BLaER1 treated with 17β-estradiol and CSF1 and Interleukin-3, amounts not matched to agents 10 nM and 100 nM (cell line): ENCODE data around the gene CENPVL1.

Source experiments
- H3K27ac ChIP-seq, 11 experiments: shearing (Covaris generic); formaldehyde crosslinking; 2 replicates each; pipeline ENCODE4 v1.8.1; 2022
- H3K27me3 ChIP-seq, 11 experiments: shearing (Covaris generic); formaldehyde crosslinking; 2 replicates each; pipeline ENCODE4 v1.8.1; 2022
- H3K36me3 ChIP-seq, 11 experiments: shearing (Covaris generic); formaldehyde crosslinking; 2 replicates each; pipeline ENCODE4 v1.8.1; 2022
- H3K4me1 ChIP-seq, 10 experiments: shearing (Covaris generic); formaldehyde crosslinking; 2 replicates each; pipeline ENCODE4 v1.8.1; 2022
- H3K4me2 ChIP-seq, 11 experiments: shearing (Covaris generic); formaldehyde crosslinking; 2 replicates each; pipeline ENCODE4 v1.8.1; 2022
- H3K4me3 ChIP-seq, 10 experiments: shearing (Covaris generic); formaldehyde crosslinking; 2 replicates each; pipeline ENCODE4 v1.8.1; 2022
- H3K9ac ChIP-seq, 11 experiments: shearing (Covaris generic); formaldehyde crosslinking; 2 replicates each; pipeline ENCODE4 v1.8.1; 2022
- H3K9me3 ChIP-seq, 11 experiments: shearing (Covaris generic); formaldehyde crosslinking; replicated peaks in 1 of 11; 2 replicates each; pipeline ENCODE4 v1.8.1; 2022
- H4K20me1 ChIP-seq, 11 experiments: shearing (Covaris generic); formaldehyde crosslinking; 2 replicates each; pipeline ENCODE4 v1.8.1; 2022
- Cebpa-rat ChIP-seq, 11 experiments: shearing (Covaris generic); IDR thresholded peaks; 2 replicates each; pipeline ENCODE4 v1.8.1; 2022

CENPVL1 gene

GRCh38 chrX:51737091-51737490 is 26.8 kb downstream of the CENPVL1 start:
- H3K27ac ChIP-seq: no peak overlapping the region
- no peak overlapping the region for H3K4me3 ChIP-seq
- peaks cover 0 to 5% (median 0%) of the 10 kb centered on the region in 11 experiments; a peak in 1 of 22 replicates for H4K20me1 ChIP-seq
- H3K9me3 ChIP-seq: peaks cover 0 to 17% (median 12%) of the 10 kb centered on the region in 11 experiments; a peak in 16 of 22 replicates
- H3K4me2 ChIP-seq: peak overlapping the region in 1 of 11 experiments; percentile 34; a peak in 1 of 22 replicates
- H3K27me3 ChIP-seq: peaks cover 76 to 100% (median 98%) of the 10 kb centered on the region in 11 experiments
- no peak overlapping the region for H3K9ac ChIP-seq
- peaks cover 0 to 7% (median 0%) of the 10 kb centered on the region in 10 experiments; a peak in 3 of 20 replicates for H3K4me1 ChIP-seq
- TF ChIP-seq Cebpa-rat (IDR thresholded peaks at IDR 0.05): no peak
- H3K36me3 ChIP-seq: no peaks in the 10 kb centered on the region

- Histone ChIP-seq H3K27ac (peak overlapping the region in 9 of 11 experiments; percentile 81 to 89 (median 85); a peak in 15 of 22 replicates), H4K20me1 (peaks cover 0 to 13% (median 0%) of the 10 kb centered on the region in 11 experiments; a peak in 3 of 22 replicates), H3K4me3 (peak overlapping the region in 9 of 10 experiments; percentile 59 to 81 (median 76); a peak in 14 of 20 replicates), H3K9me3 (peaks cover 10 to 50% (median 38%) of the 10 kb centered on the region in 11 experiments), H3K9ac (peak overlapping the region in 4 of 11 experiments; percentile 82 to 86 (median 84); a peak in 5 of 22 replicates), H3K27me3 (peaks cover 85 to 100% (median 99%) of the 10 kb centered on the region in 11 experiments), H3K4me1 (peaks cover 0 to 11% (median 2%) of the 10 kb centered on the region in 10 experiments; a peak in 4 of 20 replicates), H3K4me2 (peak overlapping the region; percentile 20 to 80 (median 66); a peak in 19 of 22 replicates), H3K36me3 (peaks cover 0 to 25% (median 10%) of the 10 kb centered on the region in 11 experiments; a peak in 12 of 22 replicates)
- no peak for TF ChIP-seq Cebpa-rat (IDR thresholded peaks at IDR 0.05)
Observed at GRCh38 chrX:51742586-51742985, 32.3 kb downstream of the CENPVL1 start.

GRCh38 chrX:51743179-51743957 is 33.1 kb downstream of the CENPVL1 start, which contains the start of gene GSPT2:
GSPT2 (plus strand) TSS chrX:51743442; CDS start chrX:51743627, 185 bp downstream.
- H3K4me3 ChIP-seq: peak within 1 kb of the TSS; percentile 59 to 81 (median 75)
- peaks cover 0 to 11% (median 2%) of the 10 kb centered on the region in 10 experiments; a peak in 3 of 20 replicates for H3K4me1 ChIP-seq
- peak within 1 kb of the TSS; percentile 72 to 89 (median 84) for H3K27ac ChIP-seq
- H3K9me3 ChIP-seq: peaks cover 2 to 44% (median 32%) of the 10 kb centered on the region in 11 experiments; a peak in 20 of 22 replicates
- H3K27me3 ChIP-seq: peaks cover 86 to 100% (median 99%) of the 10 kb centered on the region in 11 experiments
- no peak for TF ChIP-seq Cebpa-rat (IDR thresholded peaks at IDR 0.05)
- peaks cover 0 to 25% (median 10%) of the 10 kb centered on the region in 11 experiments; a peak in 12 of 22 replicates for H3K36me3 ChIP-seq
- H3K9ac ChIP-seq: peak within 1 kb of the TSS; percentile 82 to 87 (median 86)
- H4K20me1 ChIP-seq: peaks cover 0 to 13% (median 0%) of the 10 kb centered on the region in 11 experiments; a peak in 3 of 22 replicates
- H3K4me2 ChIP-seq: peak within 1 kb of the TSS; percentile 24 to 80 (median 67)

GRCh38 chrX:51747671-51748070 is 37.4 kb downstream of the CENPVL1 start:
- peaks cover 0 to 9% (median 1%) of the 10 kb centered on the region in 10 experiments; a peak in 3 of 20 replicates for H3K4me1 ChIP-seq
- H3K36me3 ChIP-seq: peaks cover 0 to 25% (median 10%) of the 10 kb centered on the region in 11 experiments; a peak in 12 of 22 replicates
- no peak for TF ChIP-seq Cebpa-rat (IDR thresholded peaks at IDR 0.05)
- H3K9me3 ChIP-seq: peaks cover 0 to 44% (median 30%) of the 10 kb centered on the region in 11 experiments; a peak in 21 of 22 replicates
- peaks cover 91 to 100% (median 99%) of the 10 kb centered on the region in 11 experiments for H3K27me3 ChIP-seq
- no peak overlapping the region for H3K4me3 ChIP-seq
- no peak overlapping the region for H3K4me2 ChIP-seq
- H3K9ac ChIP-seq: no peak overlapping the region
- no peak overlapping the region for H3K27ac ChIP-seq
- peaks cover 0 to 13% (median 0%) of the 10 kb centered on the region in 11 experiments; a peak in 3 of 22 replicates for H4K20me1 ChIP-seq

GRCh38 chrX:51759055-51759839 is 48.9 kb downstream of the CENPVL1 start:
- Histone ChIP-seq H3K27ac (no peak overlapping the region), H3K4me1 (no peaks in the 10 kb centered on the region), H3K4me2 (no peak overlapping the region), H3K27me3 (peaks cover 79 to 98% (median 91%) of the 10 kb centered on the region in 11 experiments), H3K36me3 (no peaks in the 10 kb centered on the region), H3K9me3 (0 out of 22 replicates have a peak, but pooled peaks cover 0 to 7% (median 0%) of the 10 kb centered on the region in 11 experiments), H3K9ac (no peak overlapping the region), H3K4me3 (no peak overlapping the region), H4K20me1 (no peaks in the 10 kb centered on the region; a peak in 2 of 22 replicates)
- TF ChIP-seq Cebpa-rat (IDR thresholded peaks at IDR 0.05): no peak

- H3K27ac ChIP-seq: no peak overlapping the region
- no peak for TF ChIP-seq Cebpa-rat (IDR thresholded peaks at IDR 0.05)
- H3K4me2 ChIP-seq: no peak overlapping the region
- H3K36me3 ChIP-seq: no peaks in the 10 kb centered on the region
- H3K4me3 ChIP-seq: no peak overlapping the region
- H3K9ac ChIP-seq: no peak overlapping the region
- peaks cover 77 to 98% (median 90%) of the 10 kb centered on the region in 11 experiments for H3K27me3 ChIP-seq
- no peaks in the 10 kb centered on the region for H3K4me1 ChIP-seq
- H4K20me1 ChIP-seq: no peaks in the 10 kb centered on the region; a peak in 1 of 22 replicates
- H3K9me3 ChIP-seq: peaks cover 0 to 15% (median 1%) of the 10 kb centered on the region in 11 experiments; a peak in 12 of 22 replicates
Observed at GRCh38 chrX:51760657-51761056, 50.3 kb downstream of the CENPVL1 start.
